GM23248 (cell line): ENCODE results near the gene ADCY1. TPM values are rescaled to one million over a fixed set of nuclear protein-coding genes. Genes with fewer than 3 reads are reported as not detected.
A peak's percentile ranks its signal among the peaks of the same experiment; 100 is the strongest.

Experiments
- DNase-seq: peaks from one replicate; pipeline ENCODE4 v3.0.0-alpha.2; 2015
- H2AFZ ChIP-seq: fragments of 200-600 bp; sonication (generic); 2 replicates; pipeline ENCODE4 v1.6.1; 2016; ENCODE audit warnings: antibody characterized with exemption
- H3F3A ChIP-seq: fragments of 200-600 bp; sonication (generic); 2 replicates; pipeline ENCODE4 v1.6.1; 2016; ENCODE audit warnings: mild to moderate bottlenecking, antibody characterized with exemption, mixed run types; ENCODE audit not compliant: insufficient read depth
- H3K27ac ChIP-seq: fragments of 200-600 bp; sonication (generic); 2 replicates; pipeline ENCODE4 v1.5.1; 2016; ENCODE audit warnings: mild to moderate bottlenecking
- H3K27me3 ChIP-seq: fragments of 200-600 bp; sonication (generic); replicated peaks from 2 replicates; pipeline ENCODE4 v1.6.1; 2016; ENCODE audit warnings: mild to moderate bottlenecking; ENCODE audit not compliant: insufficient read depth
- H3K36me3 ChIP-seq: fragments of 200-600 bp; sonication (generic); 2 replicates; pipeline ENCODE4 v1.6.1; 2016; ENCODE audit warnings: low read depth, mild to moderate bottlenecking
- H3K4me1 ChIP-seq: fragments of 200-600 bp; sonication (generic); 2 replicates; pipeline ENCODE4 v1.6.1; 2016; ENCODE audit warnings: mild to moderate bottlenecking; ENCODE audit not compliant: insufficient read depth
- H3K4me2 ChIP-seq: fragments of 200-600 bp; sonication (generic); one replicate; pipeline ENCODE4 v1.6.1; 2016; ENCODE audit warnings: mild to moderate bottlenecking; ENCODE audit not compliant: unreplicated experiment
- H3K4me3 ChIP-seq: fragments of 200-600 bp; sonication (generic); 2 replicates; pipeline ENCODE4 v1.5.1; 2016; ENCODE audit warnings: mild to moderate bottlenecking
- H3K79me2 ChIP-seq: fragments of 200-600 bp; sonication (generic); 2 replicates; pipeline ENCODE4 v1.6.1; 2016; ENCODE audit warnings: mild to moderate bottlenecking; ENCODE audit not compliant: insufficient read depth
- H3K9ac ChIP-seq: fragments of 200-600 bp; sonication (generic); 2 replicates; pipeline ENCODE4 v1.6.1; 2016; ENCODE audit warnings: mild to moderate bottlenecking
- H3K9me2 ChIP-seq: fragments of 200-600 bp; sonication (generic); 2 replicates; pipeline ENCODE4 v1.6.1; 2016; ENCODE audit warnings: mixed run types, mild to moderate bottlenecking, moderate library complexity; ENCODE audit not compliant: insufficient read depth
- H3K9me3 ChIP-seq: fragments of 200-600 bp; sonication (generic); one replicate; pipeline ENCODE4 v1.6.1; 2017; ENCODE audit warnings: low read depth
- H4K20me1 ChIP-seq: fragments of 200-600 bp; sonication (generic); 2 replicates; pipeline ENCODE4 v1.6.0; 2016; ENCODE audit not compliant: insufficient read depth
- EZH2 ChIP-seq: fragments of 200-600 bp; sonication (generic); IDR thresholded peaks from 2 replicates; pipeline ENCODE4 v1.6.1; 2018; ENCODE audit warnings: antibody characterized with exemption, mild to moderate bottlenecking; ENCODE audit not compliant: insufficient read depth, poor library complexity, severe bottlenecking
- EZH2phosphoT487 ChIP-seq: fragments of 200-600 bp; sonication (generic); IDR thresholded peaks from 2 replicates; pipeline ENCODE4 v1.6.1; 2018; ENCODE audit warnings: antibody characterized with exemption, moderate library complexity, mild to moderate bottlenecking, low read depth; ENCODE audit not compliant: insufficient read depth
- WGBS, 2 experiments: methylation state at CpG; one replicate each; pipeline ENCODE4 v1.1.6; 2015 to 2017; ENCODE audit warnings: low lambda C conversion rate in 2 of 2, low coverage in 1 of 2; ENCODE audit errors: missing lambda C conversion rate in 2 of 2; 5-methylcytosine and 5-hydroxymethylcytosine counted together
- in situ Hi-C: fragments of 300-500 bp; cut with MboI; formaldehyde crosslinking; loops from 2 replicates; pipeline ENCODE4 v1.15.0; 2020
- polyA plus RNA-seq: library from polyadenylated mRNA; unstranded; fragments of >200 nt; fragmentation: Nextera tagmentation; extraction: Ambion mirVana; gene quantifications from 2 replicates; pipeline ENCODE4 v1.2.1, GENCODE V29; 2016
- total RNA-seq: library from RNA; depleted of rRNA; stranded (reverse); fragments of >200 nt; shearing (Covaris generic); gene quantifications from 2 replicates; pipeline ENCODE4 v1.2.3, GENCODE V29; 2014

Gene ADCY1
- total and polyA plus RNA-seq, 2 experiments from 2014 or later: 0.11 TPM; not detected in 1

GRCh38 chr7:45689011-45689796 lies 115.0 kb downstream of the ADCY1 start:
- Histone ChIP-seq H2AFZ (peak overlapping the region; percentile 53), H3K27ac (0 out of 2 replicates have a peak overlapping the region, but pooled peaks have one; percentile 12), H3K27me3 (no peaks in the 10 kb centered on the region), H3K9me2 (no peaks in the 10 kb centered on the region), H3K79me2 (no peaks in the 10 kb centered on the region), H3K9me3 (no peaks in the 10 kb centered on the region), H3K9ac (no peak overlapping the region), H3K4me1 (peaks cover 10% of the 10 kb centered on the region), H3K36me3 (no peaks in the 10 kb centered on the region), H3K4me2 (no peak overlapping the region), H4K20me1 (no peaks in the 10 kb centered on the region), H3F3A (no peaks in the 10 kb centered on the region), H3K4me3 (no peak overlapping the region)
- DNase-seq: peak; percentile 72
- in situ Hi-C loops: no loop called here
- no peak for TF ChIP-seq EZH2
- no peak for TF ChIP-seq EZH2phosphoT487
- 68 to 70% methylated on average over 10 of the region's 10 CpGs for WGBS, 2 experiments

- peaks cover 10% of the 10 kb centered on the region for H3K4me1 ChIP-seq
- 0 out of 2 replicates have a peak overlapping the region, but pooled peaks have one; percentile 12 for H3K27ac ChIP-seq
- no peak overlapping the region for H3K4me2 ChIP-seq
- H3K9me3 ChIP-seq: no peaks in the 10 kb centered on the region
- DNase-seq: no peak
- in situ Hi-C loops: no loop called here
- H3K27me3 ChIP-seq: no peaks in the 10 kb centered on the region
- no peaks in the 10 kb centered on the region for H4K20me1 ChIP-seq
- TF ChIP-seq EZH2phosphoT487: no peak
- no peak for TF ChIP-seq EZH2
- H2AFZ ChIP-seq: peak overlapping the region; percentile 53
- H3K79me2 ChIP-seq: no peaks in the 10 kb centered on the region
- no peaks in the 10 kb centered on the region for H3K36me3 ChIP-seq
- H3F3A ChIP-seq: no peaks in the 10 kb centered on the region
- H3K4me3 ChIP-seq: no peak overlapping the region
- H3K9ac ChIP-seq: no peak overlapping the region
- 91 to 96% methylated on average over 14 to 15 of the region's 15 CpGs for WGBS, 2 experiments
- no peaks in the 10 kb centered on the region for H3K9me2 ChIP-seq
These were observed 115.9 kb downstream of the ADCY1 start for GRCh38 chr7:45689797-45690761.

GRCh38 chr7:45690762-45691150 lies 116.6 kb downstream of the ADCY1 start:
- DNase-seq: no peak
- TF ChIP-seq EZH2phosphoT487 (no peak), EZH2 (no peak)
- in situ Hi-C loops: no loop called here

DNA sequence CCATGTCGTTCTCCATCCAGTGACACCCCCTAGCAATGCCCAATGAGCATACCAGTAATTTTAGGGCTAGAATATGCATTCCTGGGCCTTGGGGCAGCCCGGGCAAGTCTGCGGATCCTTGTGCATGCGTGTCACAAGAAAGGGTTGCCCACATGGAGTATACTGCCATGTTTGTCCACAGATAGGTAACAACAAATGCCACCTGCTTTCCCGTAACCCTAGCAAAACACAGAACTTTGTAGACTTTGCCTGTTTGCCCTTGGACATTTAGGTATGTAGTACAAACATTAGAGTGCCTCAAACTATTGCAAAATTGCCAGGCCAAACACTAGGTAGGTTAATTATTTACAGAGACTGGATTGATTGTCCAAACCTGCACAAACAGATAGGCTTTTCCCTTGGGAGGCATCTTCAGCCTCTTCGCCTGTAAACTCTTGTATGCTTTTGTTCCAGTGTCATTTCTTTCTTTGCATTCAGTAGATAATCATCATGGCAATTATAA lies 117.0 kb downstream of the ADCY1 start:
- Histone ChIP-seq H3K9me2 (no peaks in the 10 kb centered on the region), H3K9ac (no peak overlapping the region), H3F3A (no peaks in the 10 kb centered on the region), H3K27me3 (no peaks in the 10 kb centered on the region), H2AFZ (no peak overlapping the region), H3K4me1 (peaks cover 10% of the 10 kb centered on the region), H3K4me3 (no peak overlapping the region), H3K4me2 (no peak overlapping the region), H3K9me3 (no peaks in the 10 kb centered on the region), H4K20me1 (no peaks in the 10 kb centered on the region), H3K79me2 (no peaks in the 10 kb centered on the region), H3K27ac (no peak overlapping the region), H3K36me3 (no peaks in the 10 kb centered on the region)
- DNase-seq: no peak
- in situ Hi-C loops: no loop called here
- 92 to 95% methylated on average over 6 of the region's 6 CpGs for WGBS, 2 experiments
- TF ChIP-seq EZH2 (no peak), EZH2phosphoT487 (no peak)

More at GRCh38 chr7:45690762-45691150, 116.6 kb downstream of the ADCY1 start:
- no peak overlapping the region for H3K4me2 ChIP-seq
- no peaks in the 10 kb centered on the region for H3K27me3 ChIP-seq
- H2AFZ ChIP-seq: no peak overlapping the region
- no peaks in the 10 kb centered on the region for H3F3A ChIP-seq
- H3K4me1 ChIP-seq: peaks cover 10% of the 10 kb centered on the region
- H3K4me3 ChIP-seq: no peak overlapping the region
- H4K20me1 ChIP-seq: no peaks in the 10 kb centered on the region
- no peaks in the 10 kb centered on the region for H3K36me3 ChIP-seq
- no peak overlapping the region for H3K27ac ChIP-seq
- H3K9me3 ChIP-seq: no peaks in the 10 kb centered on the region
- no peaks in the 10 kb centered on the region for H3K79me2 ChIP-seq
- H3K9me2 ChIP-seq: no peaks in the 10 kb centered on the region
- H3K9ac ChIP-seq: no peak overlapping the region
